Esophagus muscularis mucosa (tissue), 4 donors: Measurements from ENCODE around the gene SDK1. TPM values are rescaled to one million over a fixed set of nuclear protein-coding genes. Genes with fewer than 3 reads are reported as not detected.
A peak's percentile ranks its signal among the peaks of the same experiment; 100 is the strongest.

Experiments used
- DNase-seq: peaks from one replicate; pipeline ENCODE4 v3.0.0-alpha.2; 2017; ENCODE audit errors: extremely low spot score
- H3K27ac ChIP-seq, 4 donors: fragments of 200-600 bp; sonication (generic); replicated peaks in 1 of 4; 1 replicate in 3 of 4; 2 replicates in 1 of 4; pipeline ENCODE4 v1.5.1; 2016 to 2019; ENCODE audit warnings: mild to moderate bottlenecking in 1 of 4
- H3K27me3 ChIP-seq, 4 donors: fragments of 200-600 bp; sonication (generic); one replicate each; pipeline versions ENCODE4 v1.5.1 to v1.6.0; 2016 to 2019
- H3K36me3 ChIP-seq, 4 donors: fragments of 200-600 bp; sonication (generic); one replicate each; pipeline ENCODE4 v1.5.1; 2016 to 2019
- H3K4me1 ChIP-seq, 4 donors: fragments of 200-600 bp; sonication (generic); one replicate each; pipeline ENCODE4 v1.5.1; 2016 to 2019
- H3K4me3 ChIP-seq, 4 donors: fragments of 200-600 bp; sonication (generic); 1 replicate in 2 of 4; 2 replicates in 2 of 4; pipeline ENCODE4 v1.5.1; 2016 to 2019; ENCODE audit warnings: mild to moderate bottlenecking in 4 of 4, moderate library complexity in 1 of 4
- H3K9me3 ChIP-seq, 4 donors: fragments of 200-600 bp; sonication (generic); 1 replicate in 3 of 4; 2 replicates in 1 of 4; pipeline ENCODE4 v1.5.1; 2016 to 2019
- CTCF ChIP-seq, 3 experiments: fragments of 200-600 bp in 2 of 3; fragments of 450-650 bp in 1 of 3; sonication (generic) in 2 of 3; IDR thresholded peaks; one replicate each; pipeline ENCODE4 v1.5.1; 2017 to 2019; ENCODE audit warnings: antibody characterized with exemption in 3 of 3, mild to moderate bottlenecking in 2 of 3, moderate library complexity in 1 of 3
- EP300 ChIP-seq: sonication (generic); formaldehyde crosslinking; IDR thresholded peaks from one replicate; pipeline ENCODE4 v1.6.1; 2017; ENCODE audit warnings: antibody characterized with exemption
- POLR2A ChIP-seq: fragments of 450-650 bp; IDR thresholded peaks from one replicate; pipeline ENCODE4 v1.6.1; 2017; ENCODE audit warnings: antibody characterized with exemption, moderate library complexity, mild to moderate bottlenecking, low read depth
- POLR2AphosphoS5 ChIP-seq, 2 donors: sonication (generic); formaldehyde crosslinking; IDR thresholded peaks; one replicate each; pipeline ENCODE4 v1.6.1; 2017; ENCODE audit warnings: antibody characterized with exemption in 2 of 2
- WGBS: methylation state at CpG from one replicate; pipeline ENCODE4 v1.1.5; 2018; 5-methylcytosine and 5-hydroxymethylcytosine counted together
- intact Hi-C: fragments of 100-400 bp; cut with DNase I; formaldehyde crosslinking; loops from one replicate; pipeline ENCODE4 v1.15.1; 2023
- total RNA-seq, 4 donors: library from RNA; depleted of rRNA; stranded (reverse); fragments of >200 nt; gene quantifications; one replicate each; pipeline versions ENCODE4 v1.1.0 to v1.2.1, GENCODE V29; 2016

SDK1 gene
- total RNA-seq, 4 donors from 2014 or later: 7.8 to 18.6 (median 12.0) TPM

GRCh38 chr7:3559278-3559677 lies 258.2 kb downstream of the SDK1 start:
- Histone ChIP-seq H3K27me3 (no peaks in the 10 kb centered on the region), H3K27ac (no peak overlapping the region), H3K9me3 (no peaks in the 10 kb centered on the region), H3K36me3 (no peaks in the 10 kb centered on the region), H3K4me3 (no peak overlapping the region), H3K4me1 (peaks cover 3 to 17% (median 13%) of the 10 kb centered on the region in 4 donors)
- no peak for DNase-seq
- intact Hi-C loops: no loop called here
- 31% methylated on average over 3 of the region's 3 CpGs for WGBS
- no peak for TF ChIP-seq CTCF (IDR thresholded peaks at IDR 0.05)
- TF ChIP-seq POLR2AphosphoS5 (IDR thresholded peaks at IDR 0.05): peak in 1 of 2 donors; percentile 38

- no peaks in the 10 kb centered on the region for H3K9me3 ChIP-seq
- no peak for DNase-seq
- H3K27me3 ChIP-seq: no peaks in the 10 kb centered on the region
- H3K36me3 ChIP-seq: no peaks in the 10 kb centered on the region
- H3K27ac ChIP-seq: no peak overlapping the region
- intact Hi-C loops: no loop called here
- peaks cover 3 to 17% (median 13%) of the 10 kb centered on the region in 4 donors for H3K4me1 ChIP-seq
- 88% methylated on average over 6 of the region's 6 CpGs for WGBS
- no peak overlapping the region for H3K4me3 ChIP-seq
- TF ChIP-seq POLR2A (no peak), CTCF (IDR thresholded peaks at IDR 0.05) (no peak), POLR2AphosphoS5 (IDR thresholded peaks at IDR 0.05) (no peak), EP300 (no peak)
These were observed 259.4 kb downstream of the SDK1 start for GRCh38 chr7:3560495-3560894.

- H3K36me3 ChIP-seq: no peaks in the 10 kb centered on the region
- 93% methylated on average over 5 of the region's 5 CpGs for WGBS
- intact Hi-C loops: no loop called here
These were observed 260.9 kb downstream of the SDK1 start for GRCh38 chr7:3561932-3562331.

GRCh38 chr7:3564231-3564630 lies 263.2 kb downstream of the SDK1 start:
- Histone ChIP-seq H3K4me3 (no peak overlapping the region), H3K27ac (no peak overlapping the region), H3K9me3 (no peaks in the 10 kb centered on the region), H3K27me3 (no peaks in the 10 kb centered on the region), H3K36me3 (no peaks in the 10 kb centered on the region), H3K4me1 (peaks cover 0 to 7% (median under 1%) of the 10 kb centered on the region in 4 donors)
- intact Hi-C loops: no loop called here
- 88% methylated on average over 3 of the region's 3 CpGs for WGBS
- DNase-seq: no peak
- TF ChIP-seq POLR2A (no peak), EP300 (no peak), POLR2AphosphoS5 (IDR thresholded peaks at IDR 0.05) (no peak), CTCF (IDR thresholded peaks at IDR 0.05) (no peak)

More at GRCh38 chr7:3561932-3562331, 260.9 kb downstream of the SDK1 start:
- no peak for DNase-seq
- Histone ChIP-seq H3K4me3 (no peak overlapping the region), H3K4me1 (peaks cover 3 to 17% (median 13%) of the 10 kb centered on the region in 4 donors), H3K9me3 (no peaks in the 10 kb centered on the region), H3K27ac (no peak overlapping the region), H3K27me3 (no peaks in the 10 kb centered on the region)
- TF ChIP-seq CTCF (IDR thresholded peaks at IDR 0.05): no peak
- no peak for TF ChIP-seq EP300
- no peak for TF ChIP-seq POLR2AphosphoS5 (IDR thresholded peaks at IDR 0.05)
- no peak for TF ChIP-seq POLR2A

- TF ChIP-seq CTCF (IDR thresholded peaks at IDR 0.05) (no peak), EP300 (no peak), POLR2AphosphoS5 (IDR thresholded peaks at IDR 0.05) (no peak), POLR2A (no peak)
- Histone ChIP-seq H3K9me3 (no peaks in the 10 kb centered on the region), H3K36me3 (no peaks in the 10 kb centered on the region), H3K4me3 (no peak overlapping the region), H3K27me3 (no peaks in the 10 kb centered on the region), H3K27ac (no peak overlapping the region), H3K4me1 (no peaks in the 10 kb centered on the region)
- 90% methylated on average over 1 of the region's 1 CpG for WGBS
- intact Hi-C loops: no loop called here
- DNase-seq: no peak
These were observed 267.5 kb downstream of the SDK1 start for GRCh38 chr7:3568516-3568915.
